Measurements from ENCODE around the gene PDE4B. TPM values are rescaled to one million over a fixed set of nuclear protein-coding genes. Genes with fewer than 3 reads are reported as not detected.
"Not testable (repeated sequence)": the region's sequence is repeated elsewhere in the genome, so short reads cannot be mapped to it uniquely, and the experiment has no call there.

PDE4B gene
- total RNA-seq, 2 donors from 2014 or later: 4.3 to 18.0 TPM

- Histone ChIP-seq H3K27me3 (ENCODE audit: control insufficient read depth, insufficient read depth, low read length, poor library complexity, severe bottlenecking) (no peaks in the 10 kb centered on the region), H3K4me3 (ENCODE audit: low read length) (no peak overlapping the region), H3K27ac (ENCODE audit: low read depth, low read length) (no peak overlapping the region), H3K9ac (ENCODE audit: extremely low read depth, low read length, poor library complexity, severe bottlenecking) (no peak overlapping the region), H3K36me3 (ENCODE audit: control insufficient read depth, insufficient read depth, low read length) (no peaks in the 10 kb centered on the region), H3K4me1 (ENCODE audit: control insufficient read depth, insufficient read depth, low read length) (no peaks in the 10 kb centered on the region), H3K9me3 (ENCODE audit: control insufficient read depth, low read length) (no peaks in the 10 kb centered on the region)
- TF ChIP-seq CTCF (conservative IDR thresholded peaks at IDR 0.05): no peak
- WGBS, 2 experiments (ENCODE audit: insufficient coverage in 1 of 2, insufficient read length in 1 of 2): 80% methylated on average over 5 of the region's 5 CpGs; no CpG with 5 or more reads in 1 of the 2 experiments
- Mint-ChIP-seq H3K27me3 (ENCODE audit: insufficient read depth) (no peaks in the 10 kb centered on the region), H3K4me1 (no peaks in the 10 kb centered on the region), H3K4me3 (no peak overlapping the region), H3K27ac (no peak overlapping the region), H3K36me3 (ENCODE audit: low read depth) (no peaks in the 10 kb centered on the region), H3K9me3 (no peaks in the 10 kb centered on the region)
- DNase-seq: no peak
Measured at GRCh38 chr1:66124670-66125069, 332.0 kb downstream of the PDE4B start.

GRCh38 chr1:66128641-66129040 is 335.9 kb downstream of the PDE4B start:
- not testable (repeated sequence) for H3K4me1 ChIP-seq (ENCODE audit: control insufficient read depth, insufficient read depth, low read length); H3K4me3 ChIP-seq (ENCODE audit: low read length); H3K9me3 Mint-ChIP-seq; H3K9me3 ChIP-seq (ENCODE audit: control insufficient read depth, low read length); DNase-seq; H3K4me1 Mint-ChIP-seq; H3K9ac ChIP-seq (ENCODE audit: extremely low read depth, low read length, poor library complexity, severe bottlenecking); H3K27me3 ChIP-seq (ENCODE audit: control insufficient read depth, insufficient read depth, low read length, poor library complexity, severe bottlenecking); H3K27ac Mint-ChIP-seq; H3K36me3 ChIP-seq (ENCODE audit: control insufficient read depth, insufficient read depth, low read length); H3K27me3 Mint-ChIP-seq (ENCODE audit: insufficient read depth); H3K27ac ChIP-seq (ENCODE audit: low read depth, low read length); H3K4me3 Mint-ChIP-seq; H3K36me3 Mint-ChIP-seq (ENCODE audit: low read depth)
- WGBS, 2 experiments (ENCODE audit: insufficient coverage in 1 of 2, insufficient read length in 1 of 2): 93 to 100% methylated on average over 3 to 4 of the region's 4 CpGs

- H3K4me1 ChIP-seq (ENCODE audit: control insufficient read depth, insufficient read depth, low read length): no peaks in the 10 kb centered on the region
- H3K27ac ChIP-seq (ENCODE audit: low read depth, low read length): no peak overlapping the region
- no peaks in the 10 kb centered on the region for H3K36me3 ChIP-seq (ENCODE audit: control insufficient read depth, insufficient read depth, low read length)
- Mint-ChIP-seq H3K4me1 (no peaks in the 10 kb centered on the region), H3K27ac (no peak overlapping the region), H3K9me3 (no peaks in the 10 kb centered on the region), H3K4me3 (no peak overlapping the region), H3K36me3 (ENCODE audit: low read depth) (no peaks in the 10 kb centered on the region), H3K27me3 (ENCODE audit: insufficient read depth) (no peaks in the 10 kb centered on the region)
- H3K4me3 ChIP-seq (ENCODE audit: low read length): no peak overlapping the region
- H3K9me3 ChIP-seq (ENCODE audit: control insufficient read depth, low read length): no peaks in the 10 kb centered on the region
- no peak for DNase-seq
- TF ChIP-seq CTCF (conservative IDR thresholded peaks at IDR 0.05): no peak
- WGBS, 2 experiments (ENCODE audit: insufficient coverage in 1 of 2, insufficient read length in 1 of 2): 95 to 97% methylated on average over 2 to 5 of the region's 5 CpGs
- H3K27me3 ChIP-seq (ENCODE audit: control insufficient read depth, insufficient read depth, low read length, poor library complexity, severe bottlenecking): no peaks in the 10 kb centered on the region
- H3K9ac ChIP-seq (ENCODE audit: extremely low read depth, low read length, poor library complexity, severe bottlenecking): no peak overlapping the region
Measured at GRCh38 chr1:66132324-66132723, 339.6 kb downstream of the PDE4B start.

- WGBS, 2 experiments (ENCODE audit: insufficient coverage in 1 of 2, insufficient read length in 1 of 2): 81% methylated on average over 1 of the region's 1 CpG; no CpG with 5 or more reads in 1 of the 2 experiments
- no peak for DNase-seq
- Mint-ChIP-seq H3K27me3 (ENCODE audit: insufficient read depth) (no peaks in the 10 kb centered on the region), H3K4me1 (no peaks in the 10 kb centered on the region), H3K4me3 (no peak overlapping the region), H3K9me3 (no peaks in the 10 kb centered on the region), H3K36me3 (ENCODE audit: low read depth) (no peaks in the 10 kb centered on the region), H3K27ac (no peak overlapping the region)
- H3K4me3 ChIP-seq (ENCODE audit: low read length): no peak overlapping the region
- no peaks in the 10 kb centered on the region for H3K9me3 ChIP-seq (ENCODE audit: control insufficient read depth, low read length)
- TF ChIP-seq CTCF (conservative IDR thresholded peaks at IDR 0.05): no peak
- no peak overlapping the region for H3K27ac ChIP-seq (ENCODE audit: low read depth, low read length)
- no peak overlapping the region for H3K9ac ChIP-seq (ENCODE audit: extremely low read depth, low read length, poor library complexity, severe bottlenecking)
- H3K4me1 ChIP-seq (ENCODE audit: control insufficient read depth, insufficient read depth, low read length): no peaks in the 10 kb centered on the region
- H3K36me3 ChIP-seq (ENCODE audit: control insufficient read depth, insufficient read depth, low read length): no peaks in the 10 kb centered on the region
- no peaks in the 10 kb centered on the region for H3K27me3 ChIP-seq (ENCODE audit: control insufficient read depth, insufficient read depth, low read length, poor library complexity, severe bottlenecking)
Measured at GRCh38 chr1:66134004-66134403, 341.3 kb downstream of the PDE4B start.

Measured in endodermal cell (in vitro differentiated cells).